B cell (primary cell): ENCODE measurements around the gene TAS1R1. TPM values are rescaled to one million over a fixed set of nuclear protein-coding genes. Genes with fewer than 3 reads are reported as not detected.

ENCODE experiments used
- ATAC-seq: fragments of 200-7000 bp; cut with Tn5 transposase; one replicate; pipeline ENCODE4 v1.10.0; 2021; ENCODE audit warnings: low read depth, mild to moderate bottlenecking, moderate number of reproducible peaks, moderate library complexity
- CTCF ChIA-PET: fragments of 350-600 bp; sonication (Branson Sonifier 250); formaldehyde crosslinking; loops from one replicate; lab custom pipeline; 2021; ENCODE audit warnings: antibody characterized with exemption, inconsistent platforms; lab: Charles Lee
- POLR2A ChIA-PET: fragments of 350-600 bp; sonication (Branson Sonifier 250); formaldehyde crosslinking; loops from one replicate; lab custom pipeline; 2021; ENCODE audit warnings: antibody characterized with exemption; lab: Charles Lee
- DNase-seq: peaks from one replicate; pipeline ENCODE4 v3.0.0; 2013
- H2AFZ ChIP-seq: 2 replicates; pipeline ENCODE4 v1.6.1; 2012; ENCODE audit warnings: mild to moderate bottlenecking, low read depth, low read length; ENCODE audit not compliant: insufficient read depth, poor library complexity, severe bottlenecking
- H3K27ac ChIP-seq, 2 donors: 1 replicate in 1 of 2; 2 replicates in 1 of 2; pipeline ENCODE4 v1.5.1; 2012 to 2013; ENCODE audit warnings: low read length in 2 of 2, mild to moderate bottlenecking in 2 of 2, moderate library complexity in 1 of 2
- H3K27me3 ChIP-seq, 4 experiments: fragments of 200-600 bp in 1 of 4; sonication (generic) in 1 of 4; replicated peaks in 1 of 4; 1 replicate in 2 of 4; 2 replicates in 2 of 4; pipeline versions ENCODE4 v1.6.1 to v1.7.0; 2013 to 2016; ENCODE audit warnings: low read length in 3 of 4, mild to moderate bottlenecking in 2 of 4, mixed read lengths in 1 of 4, moderate library complexity in 1 of 4; ENCODE audit not compliant: insufficient read depth in 4 of 4, control insufficient read depth in 3 of 4; ENCODE audit errors: control extremely low read depth in 1 of 4
- H3K36me3 ChIP-seq, 2 experiments: replicated peaks in 1 of 2; 1 replicate in 1 of 2; 2 replicates in 1 of 2; pipeline versions ENCODE4 v1.6.1 to v1.7.1; 2013; ENCODE audit warnings: low read length in 1 of 2; ENCODE audit not compliant: insufficient read depth in 2 of 2, control insufficient read depth in 1 of 2; ENCODE audit errors: control extremely low read depth in 1 of 2, extremely low read depth in 1 of 2
- H3K4me1 ChIP-seq, 2 donors: fragments of 200-600 bp in 1 of 2; sonication (generic) in 1 of 2; 1 replicate in 1 of 2; 2 replicates in 1 of 2; pipeline versions ENCODE4 v1.5.1 to v1.6.1; 2013 to 2017; ENCODE audit warnings: low read length in 2 of 2; ENCODE audit not compliant: control insufficient read depth in 2 of 2, insufficient read depth in 2 of 2
- H3K4me2 ChIP-seq: replicated peaks from 2 replicates; pipeline ENCODE3; 2012; ENCODE audit warnings: mild to moderate bottlenecking, low read depth, low read length; ENCODE audit not compliant: poor library complexity, severe bottlenecking
- H3K4me3 ChIP-seq, 5 experiments: fragments of 200-600 bp in 1 of 5; sonication (generic) in 1 of 5; 1 replicate in 3 of 5; 2 replicates in 2 of 5; pipeline versions ENCODE4 v1.5.1 to v1.7.0; 2011 to 2016; ENCODE audit warnings: low read length in 4 of 5, mild to moderate bottlenecking in 4 of 5, low read depth in 2 of 5, control low read depth in 1 of 5, moderate library complexity in 1 of 5; ENCODE audit not compliant: insufficient read depth in 1 of 5; ENCODE audit errors: control extremely low read depth in 1 of 5, extremely low read depth in 1 of 5
- H3K79me2 ChIP-seq: fragments of 200-600 bp; sonication (generic); one replicate; pipeline ENCODE4 v1.6.0; 2016; ENCODE audit warnings: low read length; ENCODE audit not compliant: control insufficient read depth, insufficient read depth
- H3K9ac ChIP-seq: fragments of 200-600 bp; sonication (generic); 2 replicates; pipeline ENCODE4 v1.6.1; 2017; ENCODE audit warnings: mild to moderate bottlenecking, low read length, moderate library complexity
- H3K9me3 ChIP-seq, 3 donors: one replicate each; pipeline versions ENCODE4 v1.6.1 to v1.7.1; 2013; ENCODE audit warnings: low read length in 2 of 3; ENCODE audit not compliant: control insufficient read depth in 2 of 3, insufficient read depth in 1 of 3; ENCODE audit errors: control extremely low read depth in 1 of 3
- H4K20me1 ChIP-seq: 2 replicates; pipeline ENCODE4 v1.6.0; 2012; ENCODE audit warnings: mild to moderate bottlenecking, low read length; ENCODE audit not compliant: insufficient read depth, control insufficient read depth, poor library complexity, severe bottlenecking
- H3K27ac Mint-ChIP-seq: one replicate; pipeline ENCODE4 v1.8.0; 2021; ENCODE audit warnings: mixed read lengths
- H3K27me3 Mint-ChIP-seq: one replicate; pipeline ENCODE4 v1.8.0; 2021; ENCODE audit warnings: mixed read lengths
- H3K4me1 Mint-ChIP-seq: one replicate; pipeline ENCODE4 v1.8.0; 2021; ENCODE audit warnings: mixed read lengths
- H3K4me3 Mint-ChIP-seq: one replicate; pipeline ENCODE4 v1.8.0; 2021; ENCODE audit warnings: mixed read lengths
- H3K9me3 Mint-ChIP-seq: one replicate; pipeline ENCODE4 v1.8.0; 2022; ENCODE audit warnings: mixed read lengths; ENCODE audit not compliant: insufficient read depth
- EZH2 ChIP-seq: IDR thresholded peaks from 2 replicates; pipeline ENCODE4 v1.6.1; 2012; ENCODE audit warnings: borderline replicate concordance, low read depth, mild to moderate bottlenecking, moderate library complexity, low read length; ENCODE audit not compliant: insufficient read depth, poor library complexity, severe bottlenecking
- WGBS: methylation state at CpG from one replicate; pipeline ENCODE4 v1.1.5; 2013; ENCODE audit warnings: missing lambda C conversion rate; ENCODE audit not compliant: insufficient coverage; 5-methylcytosine and 5-hydroxymethylcytosine counted together
- intact Hi-C: fragments of 100-400 bp; cut with micrococcal nuclease; formaldehyde crosslinking; loops from one replicate; pipeline ENCODE4 v1.10.0; 2022
- polyA plus RNA-seq: library from polyadenylated mRNA; depleted of rRNA; stranded (reverse); fragments of >200 nt; gene quantifications from 2 replicates; pipeline ENCODE4 v1.2.3, GENCODE V29; 2012
- total RNA-seq, 2 donors: library from RNA; stranded (reverse); fragments of 120-200 nt in 1 of 2; gene quantifications; 1 replicate in 1 of 2; 2 replicates in 1 of 2; pipeline versions ENCODE4 v1.2.3 to v1.2.4, GENCODE V29; 2013 to 2022
- TF ChIP-seq, protein P1 (sequence below): fragments of 200-600 bp; IDR thresholded peaks from one replicate; pipeline ENCODE4 v1.8.0; 2022; ENCODE audit warnings: antibody characterized with exemption, mild to moderate bottlenecking

TAS1R1 gene
- total and polyA plus RNA-seq, 2 donors (not counting 1 experiment from before 2014, with no cell fraction given): 0.09 TPM; not detected in 1

DNA sequence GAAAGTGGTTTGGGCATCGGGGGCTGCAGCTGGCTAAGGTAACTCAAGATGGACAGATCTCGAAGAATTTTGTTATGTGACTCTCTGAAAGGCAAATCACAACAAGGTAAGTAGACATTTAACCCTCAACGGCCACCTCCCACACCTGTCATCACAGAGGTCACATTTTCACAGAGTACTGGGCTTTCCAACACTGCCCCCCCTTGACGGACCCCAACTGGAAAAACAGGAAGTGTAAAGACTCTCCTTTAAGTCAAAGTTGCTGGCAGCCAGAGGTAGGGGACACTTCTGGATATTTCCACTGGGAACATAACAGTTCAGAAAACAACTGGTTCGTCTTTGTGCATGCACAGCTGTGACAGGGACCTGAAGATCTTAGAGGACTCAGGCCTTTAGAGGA is 23.1 kb upstream of the TAS1R1 start:
- DNase-seq (no peak), ATAC-seq (no peak)
- Mint-ChIP-seq H3K9me3 (no peaks in the 10 kb centered on the region), H3K27ac (no peak overlapping the region), H3K27me3 (no peaks in the 10 kb centered on the region), H3K4me1 (no peaks in the 10 kb centered on the region), H3K4me3 (no peak overlapping the region)
- no peak overlapping the region for H3K27ac ChIP-seq
- intact Hi-C loops: no loop called here
- peaks cover 12% of the 10 kb centered on the region for H3K79me2 ChIP-seq
- CTCF ChIA-PET: no interaction called here
- TF ChIP-seq EZH2: no peak
- TF ChIP-seq, protein P1, sequence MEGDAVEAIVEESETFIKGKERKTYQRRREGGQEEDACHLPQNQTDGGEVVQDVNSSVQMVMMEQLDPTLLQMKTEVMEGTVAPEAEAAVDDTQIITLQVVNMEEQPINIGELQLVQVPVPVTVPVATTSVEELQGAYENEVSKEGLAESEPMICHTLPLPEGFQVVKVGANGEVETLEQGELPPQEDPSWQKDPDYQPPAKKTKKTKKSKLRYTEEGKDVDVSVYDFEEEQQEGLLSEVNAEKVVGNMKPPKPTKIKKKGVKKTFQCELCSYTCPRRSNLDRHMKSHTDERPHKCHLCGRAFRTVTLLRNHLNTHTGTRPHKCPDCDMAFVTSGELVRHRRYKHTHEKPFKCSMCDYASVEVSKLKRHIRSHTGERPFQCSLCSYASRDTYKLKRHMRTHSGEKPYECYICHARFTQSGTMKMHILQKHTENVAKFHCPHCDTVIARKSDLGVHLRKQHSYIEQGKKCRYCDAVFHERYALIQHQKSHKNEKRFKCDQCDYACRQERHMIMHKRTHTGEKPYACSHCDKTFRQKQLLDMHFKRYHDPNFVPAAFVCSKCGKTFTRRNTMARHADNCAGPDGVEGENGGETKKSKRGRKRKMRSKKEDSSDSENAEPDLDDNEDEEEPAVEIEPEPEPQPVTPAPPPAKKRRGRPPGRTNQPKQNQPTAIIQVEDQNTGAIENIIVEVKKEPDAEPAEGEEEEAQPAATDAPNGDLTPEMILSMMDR: no peak
- no peak overlapping the region for H2AFZ ChIP-seq
- H4K20me1 ChIP-seq: peaks cover 6% of the 10 kb centered on the region
- H3K9me3 ChIP-seq: no peaks in the 10 kb centered on the region
- no peaks in the 10 kb centered on the region for H3K27me3 ChIP-seq
- H3K4me3 ChIP-seq: no peak overlapping the region
- WGBS: 88% methylated on average over 5 of the region's 5 CpGs
- H3K9ac ChIP-seq: no peak overlapping the region
- H3K4me1 ChIP-seq: no peaks in the 10 kb centered on the region
- no peak overlapping the region for H3K4me2 ChIP-seq
- H3K36me3 ChIP-seq: peaks cover 9 to 64% of the 10 kb centered on the region in 2 experiments
- POLR2A ChIA-PET: no interaction called here

DNA sequence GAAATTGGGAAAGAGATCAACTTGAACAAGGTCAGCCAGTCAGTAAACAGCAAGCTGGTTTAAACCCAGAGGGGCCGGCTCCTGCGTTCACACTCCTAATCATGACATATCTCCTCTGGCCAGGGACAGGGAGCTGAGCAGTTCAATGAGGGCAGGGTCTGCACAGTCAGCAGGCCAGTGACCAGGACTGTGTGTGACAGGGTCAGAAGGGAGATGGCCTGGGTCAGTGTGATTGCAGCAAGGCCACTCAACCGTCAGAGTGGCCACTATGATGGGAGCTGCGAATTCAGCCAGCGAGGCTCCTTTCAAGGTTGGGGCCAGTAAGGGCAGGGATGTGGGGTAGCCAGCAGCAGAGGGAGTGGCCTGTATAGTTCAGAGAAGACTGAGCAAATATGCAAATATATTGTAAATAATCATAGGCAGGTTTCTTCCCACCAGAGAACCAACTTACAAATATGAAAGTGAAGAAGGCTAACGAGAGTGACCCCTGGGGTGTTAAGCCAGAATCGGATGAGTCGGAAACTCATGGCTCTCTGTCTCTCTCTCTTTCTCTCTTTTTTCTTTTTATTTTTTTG is 20.8 kb upstream of the TAS1R1 start:
- no peak overlapping the region for H3K4me3 Mint-ChIP-seq
- Histone ChIP-seq H3K4me2 (no peak overlapping the region), H3K36me3 (peaks cover 12 to 52% of the 10 kb centered on the region in 2 experiments), H3K9me3 (no peaks in the 10 kb centered on the region), H3K4me1 (no peaks in the 10 kb centered on the region), H4K20me1 (peaks cover 6% of the 10 kb centered on the region), H3K27ac (no peak overlapping the region), H3K79me2 (peaks cover 12% of the 10 kb centered on the region), H3K9ac (no peak overlapping the region), H2AFZ (no peak overlapping the region), H3K27me3 (no peaks in the 10 kb centered on the region), H3K4me3 (no peak overlapping the region)
- DNase-seq (no peak), ATAC-seq (no peak)
- H3K9me3 Mint-ChIP-seq: no peaks in the 10 kb centered on the region
- TF ChIP-seq EZH2: no peak
- TF ChIP-seq, protein P1: no peak
- ChIA-PET POLR2A (no interaction called here), CTCF (no interaction called here)
- no peaks in the 10 kb centered on the region for H3K4me1 Mint-ChIP-seq
- 94% methylated on average over 3 of the region's 8 CpGs for WGBS
- intact Hi-C loops: no loop called here
- no peaks in the 10 kb centered on the region for H3K27me3 Mint-ChIP-seq
- no peak overlapping the region for H3K27ac Mint-ChIP-seq
